Dermis microvascular lymphatic vessel endothelial cell (primary cell): ENCODE measurements around the gene GAK. TPM values are rescaled to one million over a fixed set of nuclear protein-coding genes. Genes with fewer than 3 reads are reported as not detected.
"Not testable (repeated sequence)": the region's sequence is repeated elsewhere in the genome, so short reads cannot be mapped to it uniquely, and the experiment has no call there.

ENCODE experiments used
- DNase-seq, 2 donors: peaks; one replicate each; pipeline versions ENCODE4 v3.0.0 to v3.0.0-alpha.2; 2010; ENCODE audit warnings: low read depth in 2 of 2
- total RNA-seq: library from RNA; depleted of rRNA; stranded (reverse); fragments of >200 nt; gene quantifications from 2 replicates; pipeline ENCODE4 v1.2.1, GENCODE V29; 2014

The GAK gene
- total RNA-seq, 1 donor from 2014 or later: 45.1 TPM

DNA sequence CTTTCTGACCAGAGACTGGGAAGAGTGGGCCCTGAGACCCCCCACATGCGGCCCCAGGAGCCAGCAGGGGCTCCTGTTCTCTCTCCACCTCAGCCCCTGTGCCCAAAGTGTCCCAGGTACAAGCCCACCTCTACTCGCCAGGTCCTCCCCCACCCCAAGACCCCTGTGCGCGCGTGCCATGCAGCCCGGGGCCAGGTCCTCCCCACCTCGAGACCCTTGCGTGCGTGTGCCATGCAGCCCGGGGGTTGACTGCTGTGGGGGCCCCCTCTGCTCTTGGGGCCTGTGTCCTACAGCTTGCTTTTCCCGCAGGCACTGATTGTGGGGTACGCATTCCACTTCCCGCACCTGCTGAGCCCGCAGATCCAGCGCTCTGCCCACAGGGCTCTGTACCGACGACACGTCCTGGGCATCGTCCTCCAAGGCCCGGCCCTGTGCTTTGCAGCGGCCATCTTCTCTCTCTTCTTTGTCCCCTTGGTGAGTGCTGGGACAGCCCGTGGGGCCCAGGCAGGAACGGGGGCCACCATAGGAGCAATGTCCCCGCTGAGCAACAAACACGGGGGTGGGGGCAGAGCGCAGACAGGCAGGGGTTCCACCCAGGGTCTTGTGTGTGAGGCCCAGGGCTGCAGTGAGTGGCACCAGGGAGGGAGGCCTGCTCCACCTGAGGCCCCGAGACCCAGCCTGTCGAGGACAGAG, 20.9 kb upstream of the GAK start:
- DNase-seq: no peak

DNA sequence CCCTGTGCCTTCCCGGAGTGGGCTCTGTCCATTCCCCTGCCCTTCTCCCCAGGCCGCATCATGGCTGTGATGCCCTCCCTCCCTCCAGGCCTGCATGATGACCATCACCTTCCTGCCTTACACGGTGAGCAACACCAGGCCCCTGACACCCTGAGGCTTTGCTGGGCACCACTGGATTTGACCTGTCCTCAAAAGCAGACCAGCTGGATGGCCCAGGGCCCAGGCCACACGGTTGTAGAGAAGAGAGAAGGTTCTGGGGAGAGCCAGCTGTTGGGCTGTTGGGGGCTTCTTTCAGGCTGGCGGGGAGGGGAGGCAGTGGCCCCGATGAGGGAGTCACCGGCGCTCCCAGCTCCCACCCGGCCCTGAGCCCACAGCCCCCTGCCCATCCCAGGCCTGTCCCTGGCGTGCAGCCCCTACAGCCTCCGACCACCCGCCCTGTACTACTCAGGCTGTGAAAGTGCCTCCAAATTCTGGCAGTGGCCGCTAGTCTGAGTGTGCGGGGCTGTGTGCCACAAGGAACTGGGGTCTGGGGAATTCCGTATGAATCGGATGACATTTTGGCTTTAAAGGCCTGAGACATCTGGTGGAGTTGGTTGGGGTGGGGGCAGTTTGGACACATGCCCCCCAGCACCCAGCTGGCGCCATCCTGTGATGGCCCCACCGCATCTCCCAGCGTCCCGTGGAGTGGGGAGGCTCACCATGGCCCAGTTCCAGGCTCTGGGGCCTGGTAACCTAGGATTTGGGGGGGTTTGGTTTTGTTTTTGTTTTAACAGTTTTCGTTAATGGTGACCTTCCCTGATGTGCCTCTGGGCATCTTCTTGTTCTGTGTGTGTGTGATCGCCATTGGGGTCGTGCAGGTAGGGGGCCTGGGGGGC, 19.7 kb upstream of the GAK start:
- DNase-seq: no peak

DNA sequence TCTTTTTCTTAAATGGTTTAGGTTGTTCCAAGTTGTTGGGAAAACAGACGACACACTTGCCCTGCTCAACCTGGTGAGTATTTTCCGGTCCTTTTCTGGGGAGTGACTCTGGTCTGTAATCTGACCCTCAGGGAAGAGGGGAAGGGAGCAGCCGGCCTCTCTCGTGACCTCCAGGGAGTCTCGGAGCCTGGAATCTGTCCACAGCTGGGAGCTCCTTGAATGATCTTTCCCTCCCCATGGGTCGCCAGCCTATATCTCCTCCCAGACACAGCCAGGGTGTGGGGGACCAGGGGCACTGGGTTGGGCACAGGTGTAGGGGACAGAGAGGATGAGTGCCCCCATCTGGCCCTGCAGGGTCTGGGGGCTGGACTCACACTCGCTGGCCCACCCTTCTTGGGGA, 19.1 kb upstream of the GAK start:
- DNase-seq: no peak

DNA sequence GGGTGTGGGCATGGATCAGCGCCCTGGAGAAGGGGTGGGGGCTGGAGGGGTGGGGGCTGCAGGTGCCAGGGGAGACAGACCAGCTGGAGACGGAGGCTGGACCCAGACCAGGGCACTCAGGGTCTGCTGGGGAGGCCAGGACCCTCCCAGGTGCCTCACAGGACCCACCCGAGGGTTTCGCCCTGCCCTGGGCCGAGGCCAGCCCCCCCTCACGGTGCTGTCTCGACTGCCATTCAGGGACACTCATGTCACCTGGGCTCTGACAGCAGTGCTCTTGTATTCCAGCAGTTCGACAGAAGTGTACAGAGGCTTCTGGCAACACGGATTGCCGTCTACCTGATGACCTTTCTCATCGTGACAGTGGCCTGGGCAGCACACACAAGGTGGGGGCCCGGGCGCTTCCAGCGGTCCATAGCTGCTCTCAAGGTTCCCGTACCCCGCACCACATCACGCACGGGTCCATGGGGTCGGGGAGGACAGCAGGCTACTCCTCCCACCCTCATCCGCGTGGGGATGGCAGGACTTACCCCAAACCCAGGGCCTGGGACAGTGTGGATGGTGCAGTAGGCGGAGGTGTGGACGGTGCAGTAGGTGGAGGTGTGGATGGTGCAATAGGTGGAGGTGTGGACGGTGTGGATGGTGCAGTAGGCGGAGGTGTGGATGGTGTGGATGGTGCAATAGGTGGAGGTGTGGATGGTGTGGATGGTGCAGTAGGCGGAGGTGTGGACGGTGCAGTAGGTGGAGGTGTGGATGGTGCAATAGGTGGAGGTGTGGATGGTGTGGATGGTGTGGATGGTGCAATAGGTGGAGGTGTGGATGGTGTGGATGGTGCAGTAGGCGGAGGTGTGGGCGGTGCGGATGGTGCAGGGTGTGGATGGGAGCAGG, 18.3 kb upstream of the GAK start:
- no peak for DNase-seq

DNA sequence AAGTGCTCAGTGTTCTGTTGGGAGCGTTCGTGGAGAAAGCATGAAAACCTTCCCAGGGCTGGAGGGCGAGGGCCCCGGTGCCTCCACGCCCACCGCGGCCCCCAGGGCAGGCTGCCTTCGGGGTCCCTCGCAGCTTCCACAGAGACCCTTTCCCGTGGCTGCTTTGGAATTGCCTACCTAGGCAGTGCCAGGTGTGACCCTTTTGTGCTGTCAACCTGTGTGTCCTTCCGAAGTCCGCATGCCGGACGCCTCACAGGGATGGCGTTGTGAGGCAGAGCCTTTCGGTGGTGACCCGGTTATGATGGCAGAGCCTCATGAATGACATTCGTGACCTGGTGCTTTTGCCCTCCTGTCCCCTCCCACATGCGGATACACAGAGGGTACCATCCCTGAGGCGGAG, 17.5 kb upstream of the GAK start:
- no peak for DNase-seq

DNA sequence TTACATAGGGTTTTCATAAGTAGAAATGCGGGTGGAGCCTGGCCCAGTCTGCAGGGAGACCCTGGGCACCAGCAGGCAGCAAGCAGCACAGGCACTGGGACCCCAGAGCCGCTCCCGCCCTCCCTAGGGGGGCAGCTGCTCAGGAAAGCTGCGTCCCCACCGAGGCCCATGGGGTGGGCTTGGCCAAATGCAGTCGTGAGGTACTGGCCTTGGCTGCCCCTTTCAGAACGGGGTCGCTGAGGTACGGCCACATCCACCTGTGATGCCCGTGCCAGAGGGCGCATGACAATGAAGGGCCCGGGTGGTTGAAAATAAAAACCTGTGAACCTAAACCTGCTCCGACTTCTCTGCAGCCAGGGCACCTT, 16.8 kb upstream of the GAK start:
- DNase-seq: no peak

DNA sequence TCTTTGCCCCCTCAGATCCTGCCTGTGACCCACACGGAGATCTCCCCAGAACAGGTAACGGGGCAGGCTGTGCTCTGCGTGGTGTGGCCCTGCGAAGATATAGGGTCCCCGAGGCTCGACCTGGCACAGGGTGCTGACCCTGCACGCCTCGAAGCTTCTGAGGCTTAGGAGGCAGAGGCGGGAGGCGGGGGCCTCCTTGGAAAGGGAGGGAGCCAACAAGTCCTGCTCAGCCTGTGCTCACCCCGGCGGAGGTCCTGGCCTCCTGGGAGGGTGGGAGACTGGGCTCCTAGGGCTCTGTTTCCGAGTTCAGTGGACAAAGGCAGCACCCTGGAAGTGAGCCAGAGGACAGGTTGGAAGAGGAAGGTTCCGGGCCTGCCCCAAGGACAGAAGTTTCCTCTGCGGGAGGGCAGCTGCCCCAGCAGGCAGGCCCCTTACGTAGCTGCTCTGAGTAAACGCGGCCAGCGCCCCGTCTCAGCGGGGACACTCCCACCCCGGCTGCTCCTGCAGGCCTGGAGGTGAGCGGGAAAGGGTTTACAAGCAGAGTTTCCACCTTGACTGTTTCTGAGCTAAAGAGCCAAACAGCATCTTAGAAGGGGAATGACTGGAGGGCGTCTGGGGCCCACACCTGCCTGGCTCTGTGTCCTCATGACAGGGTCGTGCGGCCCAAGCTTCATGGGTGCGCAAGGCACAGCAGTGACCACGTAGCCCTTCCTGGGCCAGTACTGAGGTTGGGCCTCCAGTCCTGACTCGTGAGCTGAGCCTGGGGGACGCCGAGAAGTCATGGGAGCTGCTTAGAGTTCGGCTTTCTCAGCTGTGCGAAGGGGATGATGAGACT, 16.2 kb upstream of the GAK start:
- no peak for DNase-seq

DNA sequence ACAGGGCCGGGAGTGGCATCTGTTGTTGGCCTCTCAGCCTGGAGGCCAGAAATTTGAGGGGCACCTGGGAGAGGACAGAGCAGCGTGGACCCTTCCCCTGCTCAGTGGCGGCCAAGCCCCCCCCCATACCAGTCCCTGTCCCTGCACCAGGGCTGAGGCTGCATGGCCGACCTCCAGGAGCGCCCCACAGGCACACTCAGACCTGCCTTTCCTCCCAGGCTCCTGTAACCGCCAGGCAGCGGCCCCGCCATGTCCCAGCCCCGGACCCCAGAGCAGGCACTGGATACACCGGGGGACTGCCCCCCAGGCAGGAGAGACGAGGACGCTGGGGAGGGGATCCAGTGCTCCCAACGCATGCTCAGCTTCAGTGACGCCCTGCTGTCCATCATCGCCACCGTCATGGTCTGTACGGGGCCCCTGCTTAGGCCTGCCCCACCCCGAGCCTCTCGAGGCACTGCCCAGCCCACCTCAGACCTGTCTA, 15.4 kb upstream of the GAK start:
- DNase-seq: no peak

DNA sequence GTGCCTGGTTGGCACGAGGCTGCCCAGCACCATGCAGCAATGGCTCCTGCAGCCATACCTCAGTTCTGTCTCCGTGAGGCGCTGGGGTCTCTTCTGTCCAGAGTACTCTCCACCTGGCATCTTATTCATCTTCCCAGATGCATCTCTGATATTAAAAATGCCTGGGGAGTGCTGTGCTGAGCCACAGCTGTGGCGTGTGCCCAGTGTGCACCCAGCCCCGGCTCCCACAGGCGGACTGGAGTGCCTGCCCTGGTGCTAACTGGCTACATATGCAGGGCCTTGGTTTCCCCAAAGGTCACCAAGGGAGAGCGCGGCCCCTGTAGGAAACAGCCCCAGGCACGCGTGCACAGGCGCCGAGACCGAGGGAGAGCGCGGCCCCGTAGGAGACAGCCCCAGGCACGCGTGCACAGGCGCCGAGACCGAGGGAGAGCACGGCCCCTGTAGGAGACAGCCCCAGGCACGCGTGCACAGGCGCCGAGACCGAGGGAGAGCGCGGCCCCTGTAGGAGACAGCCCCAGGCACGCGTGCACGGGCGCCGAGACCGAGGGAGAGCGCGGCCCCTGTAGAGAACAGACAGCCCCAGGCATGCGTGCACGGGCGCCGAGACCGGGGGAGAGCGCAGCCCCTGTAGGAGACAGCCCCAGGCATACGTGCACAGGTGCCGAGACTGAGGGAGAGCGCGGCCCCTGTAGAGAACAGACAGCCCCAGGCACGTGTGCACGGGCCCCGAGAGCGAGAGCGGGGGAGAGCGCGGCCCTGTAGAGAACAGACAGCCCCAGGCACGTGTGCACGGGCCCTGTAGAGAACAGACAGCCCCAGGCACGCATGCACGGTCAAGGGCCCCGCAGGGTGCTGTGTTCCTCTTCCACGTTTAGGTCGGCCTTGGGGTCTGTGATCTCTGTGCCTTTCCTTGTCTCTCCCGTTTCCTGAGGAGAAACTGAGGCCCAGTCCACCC, 14.7 kb upstream of the GAK start:
- DNase-seq: no peak

DNA sequence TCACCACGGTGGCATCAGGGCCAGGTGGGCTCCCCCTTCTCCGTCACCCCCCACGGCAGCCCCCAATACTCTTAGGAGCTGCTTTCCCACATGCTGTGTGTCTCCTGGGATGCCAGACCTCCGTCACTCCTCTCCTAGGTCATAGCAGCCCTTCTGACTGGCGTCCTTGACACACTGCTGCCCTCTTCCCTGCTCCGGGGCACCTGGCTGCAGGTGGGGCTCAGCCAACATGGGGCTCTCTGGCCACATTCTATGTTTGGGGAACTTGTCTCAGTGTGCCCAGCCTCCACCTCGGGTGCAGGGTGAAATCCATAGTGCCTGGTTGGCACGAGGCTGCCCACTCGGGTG, 14.0 kb upstream of the GAK start:
- DNase-seq: no peak

DNA sequence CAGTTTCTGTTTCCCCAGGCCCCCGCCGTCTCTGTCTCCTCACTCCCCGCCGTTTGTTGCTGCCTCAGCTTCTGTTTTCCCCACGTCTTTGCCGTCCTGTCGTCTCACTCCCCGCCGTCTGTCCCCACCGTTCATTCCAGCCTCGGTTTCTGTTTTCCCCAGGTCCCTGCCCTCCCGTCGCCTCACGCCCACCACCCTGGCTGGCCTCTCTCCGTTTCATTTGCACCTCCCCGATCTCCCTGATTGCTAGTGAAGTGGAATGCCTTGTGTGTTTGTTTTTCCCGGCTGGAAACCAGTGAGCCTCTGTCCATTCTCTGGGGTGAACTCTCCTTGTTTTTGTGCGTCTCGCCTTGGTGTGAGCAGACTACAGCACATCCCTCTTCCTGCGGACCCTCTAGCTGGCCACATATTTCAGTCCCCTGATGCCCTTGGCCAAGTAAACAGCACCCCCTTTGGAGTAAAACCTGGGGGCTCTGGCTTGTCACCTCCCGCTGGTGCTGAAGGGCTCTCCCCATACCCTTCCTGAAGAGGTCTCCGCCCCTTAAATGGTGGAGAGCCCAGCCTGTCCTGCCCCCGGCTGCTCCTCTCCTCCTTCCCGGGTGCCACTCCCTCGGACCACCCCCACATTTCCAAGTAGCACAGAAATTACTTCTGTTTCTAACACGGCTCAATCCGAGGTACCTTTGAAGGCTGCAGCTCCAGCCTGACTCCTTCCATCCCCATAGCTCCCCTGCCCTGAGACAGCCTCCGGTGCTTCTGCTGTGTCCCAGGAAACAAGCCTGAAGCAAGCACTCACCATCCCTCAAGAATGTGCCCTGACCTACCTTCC, 13.4 kb upstream of the GAK start:
- no peak for DNase-seq

DNA sequence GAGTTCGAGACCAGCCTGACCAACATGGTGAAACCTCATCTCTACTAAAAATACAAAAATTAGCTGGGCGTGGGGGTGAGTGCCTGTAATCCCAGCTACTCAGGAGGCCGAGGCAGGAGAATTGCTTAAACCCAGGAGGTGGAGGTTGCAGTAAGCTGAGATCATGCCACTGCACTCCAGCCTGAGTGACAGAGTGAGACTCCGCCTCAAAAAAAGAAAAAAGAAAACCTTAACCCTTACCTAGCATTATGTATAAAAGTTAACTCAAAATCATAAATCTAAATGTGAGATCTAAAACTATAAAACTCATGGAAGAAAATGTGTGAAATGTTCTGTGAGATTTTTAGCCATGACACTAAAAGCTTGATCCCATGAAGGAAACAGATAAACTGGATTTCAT, 7.4 kb upstream of the GAK start:
- not testable (repeated sequence) for DNase-seq

DNA sequence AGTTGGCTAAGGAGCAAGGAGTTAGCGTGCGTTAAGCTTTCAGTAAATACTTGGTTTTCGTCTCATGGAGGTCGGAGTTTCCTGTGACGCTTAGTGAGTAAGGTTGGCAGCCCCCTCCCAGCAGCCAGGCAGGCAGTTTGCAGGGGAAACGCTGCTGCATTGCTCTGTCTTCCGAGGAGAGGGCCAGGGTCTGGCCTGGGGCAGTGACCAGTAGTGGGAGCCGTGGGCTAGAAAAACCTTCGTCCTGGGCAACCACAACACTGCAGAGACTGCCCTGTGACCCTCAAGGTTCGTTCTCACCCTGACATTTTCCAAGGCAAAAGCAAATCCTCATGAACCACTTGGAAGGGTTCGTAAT, 576 bp upstream of the GAK start:
- peak in 1 of 2 donors; percentile 46 for DNase-seq

DNA sequence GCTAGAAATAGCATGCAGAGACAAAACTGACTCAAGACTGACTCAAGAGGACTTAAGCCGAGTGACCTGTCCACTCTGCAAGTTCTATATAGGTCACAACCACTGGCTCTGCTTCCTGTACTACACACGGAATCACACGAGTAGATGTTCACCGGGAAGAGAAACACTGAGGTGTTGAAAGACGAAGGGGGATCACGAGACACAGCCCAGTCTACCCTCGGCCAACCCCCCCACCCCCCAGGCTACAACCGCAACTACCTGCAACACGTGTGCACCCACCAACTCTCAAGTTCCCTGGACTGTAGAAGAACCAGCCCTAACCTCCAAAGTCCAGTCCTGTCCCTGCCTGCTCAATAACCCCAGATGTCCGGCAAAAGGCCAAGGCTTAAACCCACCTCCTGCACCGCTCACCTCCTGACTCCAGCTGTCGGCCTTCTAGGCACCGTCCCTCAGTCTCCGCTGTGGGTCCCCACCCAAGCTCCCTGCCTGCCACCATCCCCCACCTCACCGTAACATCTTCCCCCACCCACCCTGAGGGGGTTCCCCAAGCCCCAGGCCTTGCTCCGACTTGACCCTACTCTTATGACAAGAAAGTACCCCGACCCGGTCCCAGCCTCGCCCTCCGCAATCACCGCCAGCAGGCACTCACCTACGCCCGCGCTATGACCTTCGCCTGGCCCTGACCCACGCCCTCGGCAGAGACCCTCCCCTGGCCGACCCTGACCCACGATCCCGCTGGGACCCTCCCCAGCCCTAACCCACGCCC, 739 bp downstream of the GAK start:
- DNase-seq: peak; percentile 55 to 79

DNA sequence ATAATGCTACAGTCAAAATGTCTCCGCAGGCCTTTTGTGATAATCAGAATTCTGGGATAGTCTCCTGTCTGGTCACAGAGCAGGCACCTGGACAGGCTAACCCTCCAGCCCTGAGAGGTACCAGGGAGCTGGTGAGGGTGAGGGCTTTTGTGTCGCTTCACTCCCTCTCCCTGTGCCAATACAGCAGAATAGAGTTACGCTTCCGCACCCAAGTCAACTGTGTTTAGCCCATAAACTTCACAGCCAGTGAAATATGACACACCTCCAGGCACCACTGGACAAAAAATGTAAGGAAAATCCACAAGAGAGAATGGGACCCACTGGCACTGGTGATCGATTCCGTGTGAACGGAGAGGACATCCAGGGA, 1.3 kb downstream of the GAK start:
- no peak for DNase-seq

DNA sequence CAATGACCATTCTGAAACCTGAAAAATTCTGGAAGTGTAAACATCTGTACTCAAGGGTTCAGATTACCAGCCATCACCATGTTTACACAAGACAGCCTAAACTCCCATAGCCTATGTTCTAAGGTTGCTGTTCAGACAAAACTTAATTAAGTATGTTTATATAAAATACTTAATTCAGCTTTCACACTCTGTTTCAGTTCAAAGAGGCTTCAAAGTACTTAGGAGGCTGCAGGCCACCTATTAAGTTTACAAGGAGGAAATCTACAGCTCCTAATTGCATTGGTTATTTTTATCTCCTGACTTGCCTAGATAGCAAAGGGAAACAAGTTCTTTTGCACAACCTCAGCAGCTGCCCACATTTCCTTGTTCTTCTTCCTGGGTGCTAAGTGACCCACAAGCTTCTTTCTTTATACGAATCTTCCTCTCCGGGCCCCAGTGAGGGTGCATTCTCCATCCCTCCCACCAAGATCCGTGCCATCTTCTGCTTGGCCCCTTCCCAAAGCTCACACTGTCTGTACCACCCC, 2.0 kb downstream of the GAK start:
- no peak for DNase-seq

DNA sequence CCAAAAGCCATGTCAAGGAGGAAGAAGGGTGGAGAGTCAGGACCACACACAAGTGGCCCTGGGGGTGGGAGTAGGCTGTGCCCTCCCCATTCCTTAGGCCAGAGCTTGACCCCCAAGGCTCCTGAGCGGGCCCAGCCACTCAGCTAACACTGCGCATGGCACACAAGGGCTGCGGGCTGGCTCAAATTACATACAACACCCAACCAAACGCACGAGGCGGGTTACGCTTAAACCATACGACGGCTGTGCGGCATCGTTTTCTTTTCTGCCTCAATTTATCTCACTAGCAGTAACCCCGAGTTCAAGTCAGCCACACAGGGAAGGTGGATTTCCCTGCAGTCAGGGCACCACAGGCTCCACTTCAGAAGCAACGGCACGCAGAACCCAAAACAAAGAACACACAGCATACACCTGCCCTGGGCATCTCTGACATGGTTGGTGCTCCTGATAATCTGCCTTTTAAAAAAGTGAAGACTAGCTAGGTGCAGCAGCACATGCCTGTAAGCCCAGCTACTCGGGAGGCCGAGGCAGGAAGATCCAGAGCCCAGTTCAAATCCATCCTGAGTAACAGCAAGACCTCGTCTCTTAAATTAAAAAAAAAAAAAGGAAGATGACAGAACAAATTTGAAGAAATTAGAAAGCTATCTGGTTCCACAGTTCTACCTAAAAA, 2.9 kb downstream of the GAK start:
- DNase-seq: no peak

DNA sequence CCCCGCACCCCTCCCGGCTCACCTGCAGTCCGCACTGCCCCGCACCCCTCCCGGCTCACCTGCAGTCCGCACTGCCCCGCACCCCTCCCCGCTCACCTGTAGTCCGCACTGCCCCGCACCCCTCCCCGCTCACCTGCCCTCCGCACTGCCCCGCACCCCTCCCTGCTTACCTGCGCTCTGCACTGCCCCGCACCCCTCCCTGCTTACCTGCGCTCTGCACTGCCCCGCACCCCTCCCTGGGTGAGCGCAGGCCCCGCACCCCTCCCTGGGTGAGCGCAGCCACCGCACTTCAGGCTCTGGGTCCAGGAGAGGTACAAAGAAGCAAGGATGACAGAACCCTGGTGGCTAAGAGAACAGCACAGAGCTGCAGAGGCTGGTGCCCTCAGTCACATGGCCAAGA, 4.5 kb downstream of the GAK start:
- not testable (repeated sequence) for DNase-seq
